GOT3 (cell line): ENCODE measurements around the gene MED22.
"Not testable (repeated sequence)": the region's sequence is repeated elsewhere in the genome, so short reads cannot be mapped to it uniquely, and the experiment has no call there.

Source experiments
- DNase-seq: peaks from one replicate; lab custom pipeline; 2025; ENCODE audit warnings: mixed read lengths; lab: John Stamatoyannopoulos, UW

MED22 gene

DNA sequence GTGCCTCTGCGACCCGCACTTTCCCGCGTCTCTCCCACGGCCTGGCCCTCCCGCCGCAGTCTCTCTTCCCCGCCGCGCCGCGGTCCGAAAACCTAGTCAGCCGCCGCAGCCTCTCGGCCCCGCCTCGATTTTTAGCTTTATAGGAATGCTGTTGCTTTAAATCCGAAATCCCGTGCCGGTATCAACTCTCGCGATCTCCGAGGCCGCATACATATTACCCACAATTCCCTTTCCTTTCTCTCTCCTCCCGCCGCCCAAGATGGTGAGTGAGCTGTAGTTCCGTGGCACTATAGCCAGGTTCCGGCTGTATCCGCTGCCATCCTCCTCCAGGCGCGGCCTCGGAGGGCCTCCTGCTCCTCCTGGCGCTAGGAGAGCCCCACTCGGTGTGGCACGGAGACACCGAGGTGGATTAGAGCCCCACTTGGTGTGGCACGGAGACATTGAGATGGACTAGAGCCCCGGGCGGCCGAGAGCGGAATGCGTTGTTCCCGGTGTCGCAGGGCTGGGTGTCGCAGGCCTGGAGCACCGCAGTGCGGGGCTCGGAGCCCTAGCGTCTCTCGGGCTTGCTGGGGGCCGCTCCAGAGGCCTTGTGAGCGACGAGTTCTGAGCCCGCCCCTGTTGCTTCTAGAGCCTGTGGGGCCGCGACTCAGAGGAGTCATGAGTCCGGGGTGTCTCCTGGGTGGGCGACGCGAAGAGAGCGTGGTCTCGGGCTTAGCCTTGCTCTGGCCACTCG, at the start of gene MED22, which contains the start of gene RPL7A:
TSS of gene MED22 (minus strand) at position 147 of the 733 bp plus-strand sequence. CDS start 1,469 bp downstream, outside the sequence.
TSS of gene RPL7A (plus strand) at position 234 of the 733 bp plus-strand sequence. CDS start at position 260, 26 bp downstream.
- peak; percentile 79 for DNase-seq

DNA sequence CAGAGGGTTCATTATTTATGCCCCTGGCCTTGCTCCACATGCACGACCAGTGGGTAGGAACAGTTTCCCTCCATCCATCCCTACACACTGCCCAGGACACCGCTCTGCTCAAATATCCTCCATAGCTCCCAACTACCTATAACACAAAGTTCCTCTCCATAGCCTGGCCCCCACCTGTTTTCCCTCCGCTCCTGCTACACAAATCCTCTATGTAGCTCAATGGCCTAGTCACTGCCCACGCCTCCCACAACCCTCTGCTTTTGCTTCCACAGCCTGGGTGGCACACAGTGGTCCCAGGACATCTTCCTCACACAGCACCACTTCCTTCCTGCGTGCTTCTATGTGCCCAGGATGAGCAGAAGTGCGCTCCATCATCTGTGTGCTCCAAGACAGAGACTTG, 49.4 kb upstream of the MED22 start:
- DNase-seq = no peak

DNA sequence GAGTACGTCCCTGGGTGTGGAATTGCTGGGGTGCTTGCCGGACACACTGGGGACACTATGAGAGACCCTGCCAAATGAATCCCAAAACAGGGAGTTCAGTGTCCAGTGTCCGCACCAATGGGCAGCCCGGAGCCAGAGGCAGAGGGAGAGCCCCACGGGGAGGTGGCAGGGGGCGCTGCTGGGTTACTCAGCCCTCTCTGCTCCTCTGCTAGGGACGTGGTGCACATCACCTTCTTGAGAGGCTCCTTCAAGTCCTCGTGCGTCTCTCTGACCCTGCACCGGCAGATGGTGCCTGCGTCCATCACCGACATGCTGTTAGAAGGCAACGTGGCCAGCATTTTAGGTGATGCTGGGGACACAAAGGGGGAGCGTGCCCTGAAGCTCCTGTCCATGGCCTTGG, 49.0 kb upstream of the MED22 start:
- DNase-seq = no peak

DNA sequence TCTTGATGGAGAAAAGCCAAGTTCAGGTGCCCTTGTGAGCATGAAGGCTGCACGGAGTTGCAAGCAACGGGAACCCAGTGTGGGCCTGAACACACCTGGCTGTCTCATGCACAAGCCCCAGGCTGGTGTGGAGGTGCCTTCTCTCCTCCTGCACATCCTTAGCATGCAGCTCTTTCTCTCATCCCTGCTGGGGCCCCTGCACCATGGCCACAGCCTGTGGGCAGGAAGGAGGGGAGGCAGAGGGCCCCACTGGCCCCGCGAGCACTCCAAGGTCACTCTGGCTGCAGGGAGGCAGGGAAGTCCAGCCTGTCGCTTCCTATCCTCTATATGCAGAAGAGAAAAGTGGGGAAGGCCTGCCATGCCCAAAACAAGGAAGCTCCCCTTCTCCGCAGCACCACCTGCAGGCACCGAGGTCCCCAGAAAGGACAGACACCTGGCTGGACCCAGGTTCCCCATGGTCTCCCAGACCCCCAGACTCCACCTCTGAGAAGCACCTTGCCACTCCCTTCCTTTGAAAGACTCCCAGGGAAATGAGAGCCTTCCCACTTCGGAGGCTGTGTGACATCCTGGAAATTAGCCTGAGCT, 46.8 kb upstream of the MED22 start:
- DNase-seq = no peak

DNA sequence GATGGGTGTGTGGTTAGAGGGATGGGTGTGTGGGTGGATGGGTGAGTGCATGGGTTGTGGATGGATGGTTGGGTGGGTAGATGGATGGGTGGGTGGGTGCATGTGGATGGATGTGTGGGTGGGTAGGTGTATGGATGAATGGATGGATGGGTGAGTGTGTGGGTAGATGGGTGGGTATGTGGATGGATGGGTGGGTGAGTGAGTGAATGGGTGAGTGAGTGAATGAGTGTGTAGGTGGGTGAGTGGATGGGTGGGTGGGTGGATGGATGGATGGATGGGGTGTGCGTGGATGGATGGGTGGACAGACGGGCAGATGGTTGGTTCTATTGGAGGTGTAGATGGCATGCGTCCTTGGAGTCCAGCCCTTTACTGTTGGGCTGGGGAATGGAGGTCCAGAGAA, 45.5 kb upstream of the MED22 start:
- no peak for DNase-seq

DNA sequence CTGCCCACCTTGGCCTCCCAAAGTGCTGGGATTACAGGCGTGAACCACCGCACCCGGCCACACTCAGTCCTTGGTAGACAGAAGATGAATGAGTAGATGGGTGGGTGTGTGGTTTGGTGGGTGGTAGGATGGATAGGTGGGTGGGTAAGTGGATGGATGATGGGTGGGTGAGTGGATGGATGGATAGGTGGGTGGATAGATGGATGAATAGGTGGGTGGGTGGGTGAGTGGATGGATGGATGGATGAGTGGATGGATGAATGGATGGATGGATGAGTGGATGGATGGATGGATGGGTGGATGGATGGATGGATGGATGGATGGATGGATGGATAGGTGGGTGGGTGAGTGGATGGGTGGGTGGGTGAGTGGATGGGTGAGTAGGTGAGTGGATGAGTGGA, 44.4 kb upstream of the MED22 start:
- not testable (repeated sequence) for DNase-seq

DNA sequence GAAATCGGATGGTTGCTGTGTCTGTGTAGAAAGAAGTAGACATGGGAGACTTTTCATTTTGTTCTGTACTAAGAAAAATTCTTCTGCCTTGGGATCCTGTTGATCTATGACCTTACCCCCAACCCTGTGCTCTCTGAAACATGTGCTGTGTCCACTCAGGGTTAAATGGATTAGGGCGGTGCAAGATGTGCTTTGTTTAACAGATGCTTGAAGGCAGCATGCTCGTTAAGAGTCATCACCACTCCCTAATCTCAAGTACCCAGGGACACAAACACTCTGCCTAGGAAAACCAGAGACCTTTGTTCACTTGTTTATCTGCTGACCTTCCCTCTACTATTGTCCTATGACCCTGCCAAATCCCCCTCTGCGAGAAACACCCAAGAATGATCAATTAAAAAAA, 43.5 kb upstream of the MED22 start:
- DNase-seq = not testable (repeated sequence)

DNA sequence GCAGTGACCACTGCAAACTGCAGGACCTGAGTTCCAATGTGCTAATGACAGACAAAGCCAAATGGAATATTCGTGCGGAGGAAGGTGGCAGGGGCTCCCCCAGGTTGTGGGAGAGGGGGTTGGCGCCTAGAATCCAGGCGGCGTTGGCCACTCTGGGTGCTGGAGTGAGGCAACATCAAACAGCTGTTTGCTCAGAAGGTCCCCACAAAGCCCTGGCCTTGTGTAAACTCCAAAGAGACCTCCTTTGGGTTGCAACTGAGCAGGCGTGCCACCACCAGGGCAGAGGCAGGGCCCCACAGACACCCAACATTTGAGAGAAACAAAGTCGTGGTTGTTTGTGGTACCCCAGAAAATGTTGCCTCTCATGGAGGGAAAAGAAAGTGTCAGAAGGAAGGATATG, 42.8 kb upstream of the MED22 start:
- DNase-seq = no peak

DNA sequence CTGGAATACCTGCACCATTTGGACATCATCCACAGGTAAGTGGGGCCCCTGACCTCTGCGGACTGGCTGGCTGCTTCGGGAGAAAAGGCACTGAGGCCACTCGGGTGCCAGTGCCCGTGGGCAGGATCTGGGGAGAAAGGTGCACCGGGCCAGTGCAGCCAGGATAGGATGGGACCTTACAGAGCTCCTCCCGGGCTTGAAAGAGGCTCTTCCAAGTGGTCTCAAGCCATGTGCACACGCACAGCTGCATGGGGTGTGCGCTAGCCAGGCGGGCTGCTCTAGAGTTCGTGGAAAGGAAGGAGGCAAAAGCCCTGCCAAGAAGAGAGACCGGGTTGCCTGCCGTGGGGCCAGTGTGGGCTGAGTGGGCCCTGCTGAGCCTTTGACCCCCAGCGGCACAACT, 41.6 kb upstream of the MED22 start:
- DNase-seq = no peak

DNA sequence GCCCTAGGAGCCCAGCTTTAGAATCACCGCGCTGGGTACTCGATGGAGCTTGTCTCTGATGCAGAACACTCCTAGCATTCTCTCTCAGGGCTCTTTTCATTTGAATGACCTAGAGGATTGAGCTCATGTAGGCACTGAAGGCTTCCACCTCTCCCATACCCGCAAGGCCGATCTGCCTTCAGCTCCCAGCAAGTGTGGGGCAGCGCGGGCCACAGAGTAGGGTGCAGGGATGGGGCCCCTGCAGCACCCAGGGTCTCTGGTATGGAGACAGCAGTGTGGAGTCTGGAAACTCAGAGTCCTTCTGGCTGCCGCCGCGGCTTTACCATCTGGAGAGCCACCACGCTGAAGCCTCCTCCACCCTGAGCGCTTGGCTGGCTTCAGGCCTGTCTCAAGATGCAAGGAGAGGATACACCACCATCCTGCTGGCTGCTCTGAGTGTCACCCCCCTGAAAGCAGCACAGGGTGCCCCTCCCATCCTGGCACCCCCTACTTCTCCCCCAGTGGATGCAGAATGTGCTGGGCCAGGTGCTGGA, 41.2 kb upstream of the MED22 start:
- no peak for DNase-seq

DNA sequence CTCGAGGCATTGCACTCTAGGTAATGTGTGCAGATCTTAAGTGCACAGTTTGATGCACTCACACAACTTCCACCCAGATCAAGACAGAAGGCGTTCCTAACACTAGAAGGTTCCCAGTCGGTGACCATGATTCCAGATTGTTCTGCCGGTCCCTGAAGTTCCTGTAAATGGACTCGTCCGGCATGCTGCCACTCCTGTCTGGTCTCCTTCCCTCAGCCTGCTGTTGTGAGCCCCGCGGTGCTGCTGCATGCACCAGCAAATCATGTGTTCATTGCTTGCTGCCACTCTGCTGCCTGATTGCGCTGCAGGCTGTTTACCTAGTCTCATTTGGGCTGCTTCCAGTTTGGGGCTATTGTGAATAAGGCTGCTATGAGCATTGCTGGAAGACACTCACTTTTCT, 39.7 kb upstream of the MED22 start:
- DNase-seq = no peak

DNA sequence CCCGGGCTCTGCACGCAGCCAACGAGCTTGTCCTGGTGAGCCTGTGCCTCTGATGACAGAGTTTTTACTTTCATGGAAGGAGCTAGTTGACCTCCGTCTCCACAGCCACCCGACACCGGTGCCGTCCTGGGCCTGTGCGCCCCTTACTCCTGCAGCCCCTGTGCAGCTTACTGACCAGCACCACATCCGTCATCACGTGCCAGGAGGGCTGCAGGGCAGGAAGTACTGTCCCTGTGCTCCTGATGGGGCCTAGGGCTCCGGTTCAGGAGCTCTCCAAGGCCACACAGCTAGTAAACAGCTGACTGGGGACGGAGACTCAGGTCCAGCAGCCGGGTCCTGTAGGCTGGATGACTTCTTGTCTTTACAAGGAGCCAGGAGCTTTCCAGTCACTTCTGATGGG, 38.4 kb upstream of the MED22 start:
- no peak for DNase-seq

DNA sequence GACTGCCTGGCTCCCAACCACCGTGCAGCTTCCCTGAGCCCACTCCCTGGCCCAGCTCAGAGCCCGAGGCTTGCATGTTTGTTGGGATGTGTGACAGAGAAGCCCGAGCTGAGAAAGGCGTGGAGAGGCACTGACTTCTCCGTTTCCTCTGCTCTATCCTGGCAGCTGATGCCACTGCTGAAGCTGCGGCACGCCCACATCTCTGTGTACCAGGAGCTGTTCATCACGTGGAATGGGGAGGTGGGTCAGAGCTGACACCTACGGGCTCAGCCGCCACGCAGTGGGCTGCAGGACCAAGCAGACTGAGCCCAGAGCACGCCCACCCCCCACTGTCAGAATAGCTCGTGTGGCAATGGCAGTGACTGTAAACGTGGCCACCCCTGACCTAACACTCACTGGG, 37.5 kb upstream of the MED22 start:
- DNase-seq = no peak

DNA sequence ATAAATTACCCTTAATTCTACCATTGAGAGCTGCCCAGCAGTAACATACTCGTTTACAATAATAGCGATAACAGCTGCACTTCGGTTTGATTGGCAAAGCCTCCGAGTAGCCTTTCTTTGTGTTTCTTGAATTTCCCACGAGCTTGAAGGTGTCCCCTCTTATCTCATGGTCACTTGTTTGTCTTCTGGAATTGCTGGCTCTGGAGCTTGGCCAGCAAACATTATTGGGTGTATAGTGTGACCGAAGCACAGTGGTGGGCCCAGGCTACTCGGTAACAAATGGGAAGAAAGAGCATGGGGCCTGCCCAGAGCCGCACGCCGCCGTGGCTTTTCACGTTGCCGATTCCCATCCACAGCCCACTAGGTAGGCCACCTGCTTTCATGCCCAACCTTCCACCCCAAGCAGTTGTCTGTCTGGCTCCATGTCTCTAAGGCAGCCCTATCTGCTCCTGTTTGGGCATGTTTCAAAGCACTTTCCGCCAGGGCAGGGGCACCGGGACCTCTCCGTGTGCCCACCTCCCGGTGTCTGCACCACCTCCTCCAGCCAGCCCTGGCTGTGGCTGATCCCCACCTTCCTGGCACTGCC, 36.9 kb upstream of the MED22 start:
- DNase-seq = no peak

DNA sequence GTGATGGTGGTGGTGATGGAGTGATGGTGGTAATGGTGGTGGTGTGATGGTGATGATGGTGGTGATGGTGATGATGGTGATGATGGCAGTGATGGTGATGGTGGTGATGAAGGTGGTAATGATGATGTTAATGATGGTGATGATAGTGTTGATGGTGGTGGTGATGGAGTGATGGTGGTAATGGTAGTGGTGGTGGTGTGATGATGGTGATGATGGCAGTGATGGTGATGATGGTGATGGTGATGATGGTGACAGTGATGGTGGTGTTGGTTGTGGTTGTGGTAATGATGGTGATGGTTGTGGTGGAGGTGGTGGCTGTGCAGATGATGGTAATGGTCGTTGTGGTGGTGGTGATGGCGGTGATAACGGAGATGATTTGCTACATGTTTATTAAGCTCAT, 35.5 kb upstream of the MED22 start:
- DNase-seq = no peak

DNA sequence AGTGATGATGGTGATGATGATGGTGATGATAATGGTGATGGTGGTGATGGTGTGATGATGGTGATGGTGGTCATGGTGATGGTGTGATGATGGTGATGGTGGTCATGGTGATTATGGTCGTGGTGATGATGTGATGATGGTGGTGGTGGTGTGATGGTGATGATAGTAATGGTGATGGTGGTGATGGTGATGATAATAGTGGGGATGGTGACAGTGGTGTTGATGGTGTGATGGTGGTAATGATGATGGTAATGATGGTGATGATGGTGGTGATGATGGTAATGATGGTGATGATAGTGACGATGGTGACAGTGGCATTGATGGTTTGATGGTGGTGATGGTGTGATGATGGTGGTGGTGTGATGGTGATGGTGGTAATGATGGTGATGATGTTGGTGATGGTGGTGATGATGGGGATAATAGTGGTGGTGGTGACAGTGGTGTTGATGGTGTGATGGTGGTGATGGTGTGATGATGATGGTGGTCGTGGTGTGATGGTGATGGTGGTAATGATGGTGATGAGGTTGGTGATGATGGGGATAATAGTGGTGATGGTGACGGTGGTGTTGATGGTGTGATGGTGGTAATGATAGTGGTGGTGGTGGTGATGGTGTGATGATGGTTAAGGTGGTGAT, 34.7 kb upstream of the MED22 start:
- DNase-seq = no peak

DNA sequence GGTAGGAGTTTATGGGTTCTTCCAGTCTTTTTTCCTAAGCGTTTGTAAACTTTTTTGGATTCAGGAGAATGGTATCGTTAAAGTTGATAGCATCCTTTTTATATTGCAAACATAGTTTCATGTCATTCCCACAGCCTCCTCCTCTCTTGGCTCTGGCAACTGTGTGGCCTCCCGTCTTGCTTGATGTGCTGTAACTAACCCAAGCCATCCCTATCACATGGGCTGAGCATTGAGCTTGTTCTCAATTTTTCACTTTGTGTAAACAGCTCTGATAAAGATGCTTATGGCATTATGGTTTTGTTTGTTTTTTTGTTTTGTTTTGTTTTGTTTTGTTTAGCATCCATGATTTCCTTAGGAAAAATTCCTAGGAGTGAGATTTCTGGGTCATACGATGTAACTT, 32.8 kb upstream of the MED22 start:
- no peak for DNase-seq

DNA sequence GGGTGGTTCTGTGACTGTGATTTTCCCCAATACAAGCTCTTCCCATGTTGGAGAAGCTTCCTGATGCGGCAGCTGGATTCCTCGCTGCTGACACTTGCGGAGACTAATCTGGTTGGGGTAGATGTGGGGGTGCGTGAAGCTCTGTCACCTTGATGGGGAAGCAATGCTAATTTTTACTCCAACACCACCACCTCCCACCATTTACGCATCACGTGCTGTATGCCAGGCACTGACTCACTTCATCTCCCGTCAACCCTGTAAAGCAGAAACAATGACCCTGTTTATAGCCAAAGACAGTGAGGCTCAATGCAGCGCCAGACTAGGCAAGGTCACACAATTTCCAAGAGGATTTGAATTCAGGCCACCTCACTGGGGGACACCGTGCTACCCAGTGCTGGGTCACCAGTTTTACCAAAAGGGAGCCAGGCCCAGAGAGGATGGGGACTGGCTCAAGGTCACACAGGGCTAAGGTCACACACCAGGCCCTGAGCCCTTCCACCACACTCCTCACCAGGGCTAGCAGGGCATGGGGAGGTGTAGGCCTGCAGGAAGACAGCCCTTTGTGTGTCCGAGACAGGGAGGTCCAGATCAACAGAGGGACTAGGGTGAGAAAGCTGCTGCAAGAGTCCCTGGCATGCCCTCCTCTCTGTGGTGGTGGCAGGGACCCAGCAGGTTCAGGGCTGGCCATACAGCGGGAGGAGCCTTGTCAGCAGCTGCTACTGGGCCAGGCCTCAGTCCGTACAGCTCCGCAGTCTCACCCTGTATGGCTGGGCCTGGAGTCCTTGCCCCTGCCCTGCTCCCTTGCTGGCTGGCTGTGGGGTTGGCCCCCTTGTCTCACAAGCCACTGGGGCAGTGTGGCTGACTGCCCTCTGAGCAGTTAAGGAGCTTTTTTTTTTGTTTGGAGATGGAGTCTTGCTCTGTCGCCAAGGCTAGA, 31.5 kb upstream of the MED22 start:
- DNase-seq = no peak

DNA sequence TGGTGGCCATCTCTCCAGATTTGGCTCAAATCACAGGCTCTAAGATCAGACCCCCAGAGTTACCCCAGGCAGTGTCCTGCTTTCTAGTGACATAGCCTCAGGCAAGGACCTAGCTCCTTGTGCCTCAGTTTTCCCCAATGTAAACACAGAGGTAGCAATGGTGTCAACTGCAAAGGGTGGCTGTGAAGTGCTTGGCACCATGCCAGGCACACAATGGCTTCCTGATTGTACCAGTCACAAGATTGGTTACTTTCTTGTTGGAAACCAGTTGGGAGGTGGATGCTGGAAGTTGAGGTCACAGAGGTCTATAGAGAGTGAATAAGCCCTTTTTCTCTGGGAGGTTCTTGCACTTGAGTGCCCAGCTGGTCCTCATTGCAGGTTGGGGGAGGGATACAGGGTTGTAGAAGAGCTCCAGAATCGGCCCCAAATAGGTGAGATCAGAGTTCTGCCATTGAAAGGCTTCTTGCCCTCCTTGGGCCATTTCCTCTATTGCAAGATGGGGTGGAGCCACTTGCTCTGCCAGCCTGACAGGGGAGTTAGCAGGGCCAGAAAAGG, 30.6 kb upstream of the MED22 start:
- no peak for DNase-seq

DNA sequence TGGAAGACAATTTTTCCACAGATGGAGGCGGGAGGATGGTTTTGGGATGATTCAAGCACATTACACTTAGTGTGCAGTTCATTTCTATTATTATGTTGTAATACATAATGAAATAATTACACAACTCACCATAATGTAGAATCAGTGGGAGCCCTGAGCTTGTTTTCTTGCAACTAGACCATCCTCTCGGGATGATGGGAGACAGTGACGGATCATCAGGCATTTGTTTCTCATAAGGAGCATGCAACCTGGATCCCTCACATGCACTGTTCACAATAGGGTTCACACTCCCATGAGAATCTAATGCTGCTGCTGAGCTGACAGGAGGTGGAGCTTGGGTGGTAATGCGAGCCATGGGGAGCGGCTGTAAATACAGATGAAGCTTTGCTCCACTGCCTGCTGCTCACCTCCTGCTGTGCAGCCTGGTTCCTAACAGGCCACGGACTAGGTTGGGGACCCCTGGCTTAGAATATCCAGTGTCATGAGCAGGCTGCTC, 29.8 kb upstream of the MED22 start:
- peak; percentile 30 for DNase-seq

DNA sequence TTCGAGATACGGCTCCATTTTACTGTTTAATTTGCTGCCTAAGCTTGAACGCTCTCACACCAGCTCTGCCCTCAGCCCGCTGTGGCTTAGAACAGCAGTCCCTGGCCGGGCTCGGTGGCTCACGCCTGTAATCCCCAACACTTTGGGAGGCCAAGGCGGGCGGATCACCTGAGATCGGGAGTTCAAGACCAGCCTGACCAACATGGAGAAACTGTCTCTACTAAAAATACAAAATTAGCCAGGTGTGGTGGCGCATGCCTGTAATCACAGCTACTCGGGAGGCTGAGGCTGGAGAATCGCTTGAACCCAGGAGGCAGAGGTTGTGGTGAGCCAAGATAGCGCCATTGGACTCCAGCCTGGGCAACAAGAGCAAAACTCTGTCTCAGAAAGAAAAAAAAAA, 29.3 kb upstream of the MED22 start:
- DNase-seq = not testable (repeated sequence)
